GM23338 (cell line): ENCODE results near the gene NTF3.

Experiments
- CREB1 ChIP-seq: fragments of 250-450 bp; sonication (Bioruptor Pico); IDR thresholded peaks from 2 replicates; pipeline ENCODE4 v1.5.0; 2020; ENCODE audit warnings: low read depth, mild to moderate bottlenecking, moderate library complexity
- CTCF ChIP-seq, 2 experiments: fragments of 200-600 bp in 1 of 2; sonication (generic) in 1 of 2; conservative IDR thresholded peaks; 2 replicates each; pipeline versions ENCODE4 v1.5.1 to v1.6.1; 2016 to 2017; ENCODE audit warnings: antibody characterized with exemption in 2 of 2, low read depth in 2 of 2, mild to moderate bottlenecking in 2 of 2, moderate library complexity in 1 of 2
- EZH2 ChIP-seq: fragments of 200-600 bp; sonication (generic); IDR thresholded peaks from one replicate; pipeline ENCODE4 v1.8.0; 2017; ENCODE audit warnings: antibody characterized with exemption, mild to moderate bottlenecking, low read depth; ENCODE audit not compliant: unreplicated experiment
- EZH2phosphoT487 ChIP-seq: fragments of 200-600 bp; sonication (generic); IDR thresholded peaks from one replicate; pipeline ENCODE4 v1.8.1; 2018; ENCODE audit warnings: antibody characterized with exemption; ENCODE audit not compliant: unreplicated experiment
- JUNB ChIP-seq: IDR thresholded peaks from one replicate; pipeline ENCODE4 v1.6.1; 2016; ENCODE audit warnings: antibody characterized with exemption; ENCODE audit not compliant: unreplicated experiment
- NANOG ChIP-seq: IDR thresholded peaks from 2 replicates; pipeline ENCODE4 v1.6.1; 2016; ENCODE audit warnings: antibody characterized with exemption, borderline replicate concordance
- POLR2AphosphoS5 ChIP-seq: IDR thresholded peaks from 2 replicates; pipeline ENCODE4 v1.6.1; 2016; ENCODE audit warnings: antibody characterized with exemption, low read depth
- REST ChIP-seq: IDR thresholded peaks from one replicate; pipeline ENCODE4 v1.6.1; 2018; ENCODE audit warnings: antibody characterized with exemption; ENCODE audit not compliant: unreplicated experiment
- STAT1 ChIP-seq: IDR thresholded peaks from one replicate; pipeline ENCODE4 v1.6.1; 2016; ENCODE audit warnings: antibody characterized with exemption; ENCODE audit not compliant: unreplicated experiment
- ZNF114 ChIP-seq: fragments of 250-450 bp; sonication (Bioruptor Pico); IDR thresholded peaks from 2 replicates; pipeline ENCODE4 v1.5.0; 2020; ENCODE audit warnings: mild to moderate bottlenecking, moderate library complexity
- ZNF462 ChIP-seq: fragments of 250-450 bp; sonication (Bioruptor Pico); IDR thresholded peaks from 2 replicates; pipeline ENCODE4 v1.5.0; 2020; ENCODE audit warnings: mild to moderate bottlenecking, moderate library complexity

- TF ChIP-seq CTCF (conservative IDR thresholded peaks at IDR 0.05; ENCODE audit: low read depth in 2 of 2) (no peak), EZH2 (no peak), CREB1 (CRISPR knock-in tag) (no peak), JUNB (no peak), POLR2AphosphoS5 (no peak), ZNF114 (CRISPR knock-in tag) (no peak), ZNF462 (no peak), EZH2phosphoT487 (no peak), STAT1 (no peak), NANOG (no peak), REST (no peak)
These were observed 24.1 kb downstream of the NTF3 start for GRCh38 chr12:5456030-5456429.
